ENCODE data around the gene FCF1.
A peak's percentile ranks its signal among the peaks of the same experiment; 100 is the strongest.
"Not testable (repeated sequence)": the region's sequence is repeated elsewhere in the genome, so short reads cannot be mapped to it uniquely, and the experiment has no call there.

Gene FCF1

GRCh38 chr14:74739293-74740030, 26.5 kb downstream of the FCF1 start:
- H3K9me3 ChIP-seq (replicated peaks; ENCODE audit: low read length): no peaks in the 10 kb centered on the region
- peaks cover 6% of the 10 kb centered on the region for H3K4me1 ChIP-seq (ENCODE audit: control insufficient read depth, insufficient read depth, low read length)
- no peak overlapping the region for H3K4me2 ChIP-seq (ENCODE audit: low read length)
- no peak overlapping the region for H3K4me3 ChIP-seq (ENCODE audit: low read length)
- no peaks in the 10 kb centered on the region for H3K27me3 ChIP-seq (ENCODE audit: control insufficient read depth, insufficient read depth, low read length)
- H3K36me3 ChIP-seq (ENCODE audit: insufficient read depth, low read length): peaks cover 13% of the 10 kb centered on the region
- no peak overlapping the region for H3K9ac ChIP-seq (ENCODE audit: low read depth, low read length)

GRCh38 chr14:74747237-74747636, 34.3 kb downstream of the FCF1 start:
- H3K9me3 ChIP-seq (replicated peaks; ENCODE audit: low read length): no peaks in the 10 kb centered on the region
- no peaks in the 10 kb centered on the region for H3K27me3 ChIP-seq (ENCODE audit: control insufficient read depth, insufficient read depth, low read length)
- H3K9ac ChIP-seq (ENCODE audit: low read depth, low read length): no peak overlapping the region
- no peak overlapping the region for H3K4me2 ChIP-seq (ENCODE audit: low read length)
- no peak overlapping the region for H3K4me3 ChIP-seq (ENCODE audit: low read length)
- no peaks in the 10 kb centered on the region for H3K36me3 ChIP-seq (ENCODE audit: insufficient read depth, low read length)
- H3K4me1 ChIP-seq (ENCODE audit: control insufficient read depth, insufficient read depth, low read length): no peaks in the 10 kb centered on the region

- H3K4me2 ChIP-seq (ENCODE audit: low read length): no peak overlapping the region
- H3K4me1 ChIP-seq (ENCODE audit: control insufficient read depth, insufficient read depth, low read length): no peaks in the 10 kb centered on the region
- no peak overlapping the region for H3K9ac ChIP-seq (ENCODE audit: low read depth, low read length)
- H3K27me3 ChIP-seq (ENCODE audit: control insufficient read depth, insufficient read depth, low read length): no peaks in the 10 kb centered on the region
- no peaks in the 10 kb centered on the region for H3K9me3 ChIP-seq (replicated peaks; ENCODE audit: low read length)
- H3K36me3 ChIP-seq (ENCODE audit: insufficient read depth, low read length): no peaks in the 10 kb centered on the region
- no peak overlapping the region for H3K4me3 ChIP-seq (ENCODE audit: low read length)
Measured at GRCh38 chr14:74754157-74754556, 41.2 kb downstream of the FCF1 start.

- no peak overlapping the region for H3K9ac ChIP-seq (ENCODE audit: low read depth, low read length)
- no peaks in the 10 kb centered on the region for H3K4me1 ChIP-seq (ENCODE audit: control insufficient read depth, insufficient read depth, low read length)
- H3K27me3 ChIP-seq (ENCODE audit: control insufficient read depth, insufficient read depth, low read length): no peaks in the 10 kb centered on the region
- no peak overlapping the region for H3K4me2 ChIP-seq (ENCODE audit: low read length)
- H3K36me3 ChIP-seq (ENCODE audit: insufficient read depth, low read length): no peaks in the 10 kb centered on the region
- H3K9me3 ChIP-seq (replicated peaks; ENCODE audit: low read length): no peaks in the 10 kb centered on the region
- no peak overlapping the region for H3K4me3 ChIP-seq (ENCODE audit: low read length)
Measured at GRCh38 chr14:74754899-74755298, 42.0 kb downstream of the FCF1 start.

GRCh38 chr14:74756326-74756725, 43.4 kb downstream of the FCF1 start:
- no peak overlapping the region for H3K9ac ChIP-seq (ENCODE audit: low read depth, low read length)
- no peaks in the 10 kb centered on the region for H3K9me3 ChIP-seq (replicated peaks; ENCODE audit: low read length)

GRCh38 chr14:74758505-74758904, 45.6 kb downstream of the FCF1 start:
- not testable (repeated sequence) for H3K27me3 ChIP-seq (ENCODE audit: control insufficient read depth, insufficient read depth, low read length); H3K4me3 ChIP-seq (ENCODE audit: low read length); H3K9me3 ChIP-seq (replicated peaks; ENCODE audit: low read length); H3K4me2 ChIP-seq (ENCODE audit: low read length); H3K36me3 ChIP-seq (ENCODE audit: insufficient read depth, low read length); H3K9ac ChIP-seq (ENCODE audit: low read depth, low read length); H3K4me1 ChIP-seq (ENCODE audit: control insufficient read depth, insufficient read depth, low read length)

More at GRCh38 chr14:74756326-74756725, 43.4 kb downstream of the FCF1 start:
- Histone ChIP-seq H3K4me2 (ENCODE audit: low read length) (no peak overlapping the region), H3K4me1 (ENCODE audit: control insufficient read depth, insufficient read depth, low read length) (no peaks in the 10 kb centered on the region), H3K4me3 (ENCODE audit: low read length) (no peak overlapping the region), H3K36me3 (ENCODE audit: insufficient read depth, low read length) (no peaks in the 10 kb centered on the region), H3K27me3 (ENCODE audit: control insufficient read depth, insufficient read depth, low read length) (no peaks in the 10 kb centered on the region)

GRCh38 chr14:74762917-74763802, 50.2 kb downstream of the FCF1 start, which contains the start of gene YLPM1:
Gene YLPM1, plus strand, starts transcription at chr14:74763316. Its CDS starts 174 bp downstream, at chr14:74763490.
- peaks cover 20% of the 10 kb centered on the region for H3K4me1 ChIP-seq (ENCODE audit: control insufficient read depth, insufficient read depth, low read length)
- peak within 1 kb of the TSS; percentile 88 for H3K4me3 ChIP-seq (ENCODE audit: low read length)
- H3K36me3 ChIP-seq (ENCODE audit: insufficient read depth, low read length): peaks cover 5% of the 10 kb centered on the region
- H3K9ac ChIP-seq (ENCODE audit: low read depth, low read length): peak within 1 kb of the TSS; percentile 99
- no peaks in the 10 kb centered on the region for H3K27me3 ChIP-seq (ENCODE audit: control insufficient read depth, insufficient read depth, low read length)
- H3K9me3 ChIP-seq (replicated peaks; ENCODE audit: low read length): no peaks in the 10 kb centered on the region
- H3K4me2 ChIP-seq (ENCODE audit: low read length): peak within 1 kb of the TSS; percentile 100

- Histone ChIP-seq H3K4me2 (ENCODE audit: low read length) (peak overlapping the region; percentile 100), H3K4me3 (ENCODE audit: low read length) (peak overlapping the region; percentile 88), H3K27me3 (ENCODE audit: control insufficient read depth, insufficient read depth, low read length) (no peaks in the 10 kb centered on the region), H3K4me1 (ENCODE audit: control insufficient read depth, insufficient read depth, low read length) (peaks cover 20% of the 10 kb centered on the region), H3K36me3 (ENCODE audit: insufficient read depth, low read length) (peaks cover 5% of the 10 kb centered on the region), H3K9ac (ENCODE audit: low read depth, low read length) (peak overlapping the region; percentile 99), H3K9me3 (replicated peaks; ENCODE audit: low read length) (no peaks in the 10 kb centered on the region)
Measured at GRCh38 chr14:74763803-74764531, 51.0 kb downstream of the FCF1 start.

- Histone ChIP-seq H3K4me2 (ENCODE audit: low read length) (peak overlapping the region; percentile 100), H3K36me3 (ENCODE audit: insufficient read depth, low read length) (peaks cover 5% of the 10 kb centered on the region), H3K9me3 (replicated peaks; ENCODE audit: low read length) (no peaks in the 10 kb centered on the region), H3K4me3 (ENCODE audit: low read length) (peak overlapping the region; percentile 88), H3K4me1 (ENCODE audit: control insufficient read depth, insufficient read depth, low read length) (peaks cover 20% of the 10 kb centered on the region), H3K9ac (ENCODE audit: low read depth, low read length) (peak overlapping the region; percentile 99), H3K27me3 (ENCODE audit: control insufficient read depth, insufficient read depth, low read length) (no peaks in the 10 kb centered on the region)
Measured at GRCh38 chr14:74765721-74766120, 52.8 kb downstream of the FCF1 start.

GRCh38 chr14:74771399-74771798, 58.5 kb downstream of the FCF1 start:
- no peak overlapping the region for H3K9ac ChIP-seq (ENCODE audit: low read depth, low read length)
- no peaks in the 10 kb centered on the region for H3K9me3 ChIP-seq (replicated peaks; ENCODE audit: low read length)
- no peak overlapping the region for H3K4me2 ChIP-seq (ENCODE audit: low read length)
- H3K27me3 ChIP-seq (ENCODE audit: control insufficient read depth, insufficient read depth, low read length): no peaks in the 10 kb centered on the region
- H3K4me1 ChIP-seq (ENCODE audit: control insufficient read depth, insufficient read depth, low read length): peaks cover 7% of the 10 kb centered on the region
- H3K36me3 ChIP-seq (ENCODE audit: insufficient read depth, low read length): no peaks in the 10 kb centered on the region
- no peak overlapping the region for H3K4me3 ChIP-seq (ENCODE audit: low read length)

- Histone ChIP-seq H3K4me2 (ENCODE audit: low read length) (no peak overlapping the region), H3K9me3 (replicated peaks; ENCODE audit: low read length) (no peaks in the 10 kb centered on the region), H3K27me3 (ENCODE audit: control insufficient read depth, insufficient read depth, low read length) (no peaks in the 10 kb centered on the region), H3K36me3 (ENCODE audit: insufficient read depth, low read length) (peaks cover 71% of the 10 kb centered on the region), H3K4me3 (ENCODE audit: low read length) (no peak overlapping the region), H3K9ac (ENCODE audit: low read depth, low read length) (no peak overlapping the region), H3K4me1 (ENCODE audit: control insufficient read depth, insufficient read depth, low read length) (no peaks in the 10 kb centered on the region)
Measured at GRCh38 chr14:74784634-74785033, 71.7 kb downstream of the FCF1 start.

All from skeletal muscle satellite cell (primary cell).